Stimulated activated CD8-positive, alpha-beta memory T cell treated with anti-CD3 and anti-CD28 coated beads, Interleukin-7, amount 100 ng/mL, for 48 hours (primary cell): ENCODE data around the gene CFAP90.

ENCODE experiments used
- DNase-seq, 2 donors: peaks; one replicate each; pipeline ENCODE4 v3.0.0-alpha.2; 2020; ENCODE audit warnings: low read depth in 1 of 2; ENCODE audit errors: extremely low read depth in 1 of 2

The CFAP90 gene

GRCh38 chr5:7850395-7851239 is at the start of gene CFAP90:
Gene CFAP90, minus strand, starts transcription at chr5:7851133. Its CDS starts 112 bp downstream, at chr5:7851021.
- DNase-seq: no peak

GRCh38 chr5:7897014-7897600 is 46.2 kb upstream of the CFAP90 start:
- DNase-seq: no peak

GRCh38 chr5:7894860-7895259 is 43.9 kb upstream of the CFAP90 start:
- no peak for DNase-seq

- no peak for DNase-seq
Observed at GRCh38 chr5:7894439-7894838, 43.5 kb upstream of the CFAP90 start.

GRCh38 chr5:7888901-7889300 is 38.0 kb upstream of the CFAP90 start:
- no peak for DNase-seq

- DNase-seq: no peak
Observed at GRCh38 chr5:7886849-7887475, 36.0 kb upstream of the CFAP90 start.

GRCh38 chr5:7884491-7885267 is 33.7 kb upstream of the CFAP90 start:
- DNase-seq: no peak

- no peak for DNase-seq
Observed at GRCh38 chr5:7882926-7883325, 32.0 kb upstream of the CFAP90 start.

- DNase-seq: no peak
Observed at GRCh38 chr5:7881816-7882215, 30.9 kb upstream of the CFAP90 start.

GRCh38 chr5:7881091-7881490 is 30.2 kb upstream of the CFAP90 start:
- DNase-seq: no peak

- DNase-seq: no peak
Observed at GRCh38 chr5:7878381-7878873, 27.5 kb upstream of the CFAP90 start.

GRCh38 chr5:7877851-7878250 is 26.9 kb upstream of the CFAP90 start:
- no peak for DNase-seq

GRCh38 chr5:7876867-7877266 is 25.9 kb upstream of the CFAP90 start:
- no peak for DNase-seq

- no peak for DNase-seq
Observed at GRCh38 chr5:7875151-7875550, 24.2 kb upstream of the CFAP90 start.

GRCh38 chr5:7874639-7875038 is 23.7 kb upstream of the CFAP90 start:
- no peak for DNase-seq

GRCh38 chr5:7873216-7873615 is 22.3 kb upstream of the CFAP90 start:
- DNase-seq: no peak

GRCh38 chr5:7872517-7873130 is 21.7 kb upstream of the CFAP90 start:
- no peak for DNase-seq

GRCh38 chr5:7871653-7872052 is 20.7 kb upstream of the CFAP90 start:
- DNase-seq: no peak

GRCh38 chr5:7869474-7870136 is 18.7 kb upstream of the CFAP90 start:
- no peak for DNase-seq
